ENCODE measurements around the gene NANOS1. TPM values are rescaled to one million over a fixed set of nuclear protein-coding genes. Genes with fewer than 3 reads are reported as not detected.

The NANOS1 gene
- total and polyA plus RNA-seq, 9 of the 15 experiments (the other 6 are each of a cell fraction or from before 2014, with no cell fraction given), result 0.14 to 1.6 (median 0.83) TPM; not detected in 1

- no peak for TF ChIP-seq ZNF311 (CRISPR knock-in tag; IDR thresholded peaks at IDR 0.05)
- no peak for TF ChIP-seq ZNF507 (tag; conservative IDR thresholded peaks at IDR 0.05)
These were observed 458 bp upstream of the NANOS1 start (continued) for GRCh38 chr10:119028900-119029612.

GRCh38 chr10:119030421-119031250, 1.1 kb downstream of the NANOS1 start:
- FAIRE-seq, result peak; percentile 74
- 3% methylated on average over 45 of the region's 65 CpGs for WGBS (ENCODE audit: insufficient coverage, low coverage, missing lambda C conversion rate)
- H3K9me1 ChIP-seq (ENCODE audit: control insufficient read depth, insufficient read depth, low read length), result no peaks in the 10 kb centered on the region
- peaks cover 33% of the 10 kb centered on the region; the same call in 2 of the 3 replicates for H3K36me3 ChIP-seq (ENCODE audit: control insufficient read depth, insufficient read depth, low read length)
- H4K20me1 ChIP-seq (replicated peaks; ENCODE audit: control insufficient read depth, insufficient read depth, low read length), result peaks cover 5% of the 10 kb centered on the region
- CTCF ChIA-PET (ENCODE audit: low intra/inter-chr PET ratio), result no interaction called here
- H2AFZ ChIP-seq (ENCODE audit: low read depth, low read length), result no peak overlapping the region
- H3K4me1 ChIP-seq (replicated peaks in 1 of 2; ENCODE audit: control insufficient read depth in 2 of 2, insufficient read depth in 2 of 2, low read length in 2 of 2), result peaks cover 3 to 20% of the 10 kb centered on the region in 2 experiments; a peak in 3 of 5 replicates
- H3K9me3 ChIP-seq (replicated peaks; ENCODE audit: control insufficient read depth, insufficient read depth, low read depth, low read length), result no peaks in the 10 kb centered on the region
- H3K4me2 ChIP-seq (ENCODE audit: insufficient read depth, low read length), result peak overlapping the region; percentile 82
- ATAC-seq, result peak; percentile 73
- peaks cover 0 to 7% of the 10 kb centered on the region in 2 experiments; a peak in 1 of 5 replicates for H3K27me3 ChIP-seq (ENCODE audit: control insufficient read depth in 2 of 2, insufficient read depth in 2 of 2, low read length in 2 of 2)
- BruUV-seq (replicated peaks), result no TSS peak
- intact Hi-C loops (cut with micrococcal nuclease), result no loop called here
- peak overlapping the region; percentile 34 to 88; a peak in 3 of 4 replicates for H3K9ac ChIP-seq (ENCODE audit: insufficient read depth in 1 of 2, low read depth in 2 of 2, low read length in 2 of 2)
- no peaks in the 10 kb centered on the region for H3K79me2 ChIP-seq (ENCODE audit: control insufficient read depth, insufficient read depth, low read length)
- peak overlapping the region; percentile 46 for H3K4me3 ChIP-seq
- in situ Hi-C loops (cut with MboI), result no loop called here
- peak overlapping the region; percentile 33; the same call in 1 of the 3 replicates for H3K27ac ChIP-seq (ENCODE audit: extremely low read depth, low read depth, low read length)
- POLR2A ChIA-PET, result interaction anchor here (0.7 to 2.0 kb wide), 5 partner anchors 10 to 78 kb away, joined by 3 to 5 read pairs (median 4); no protein-coding TSS in a partner anchor
- peak; percentile 38 to 74 (median 43) for DNase-seq (ENCODE audit: extremely low read depth in 1 of 4, low spot score in 3 of 4)
- TF ChIP-seq SIN3A (IDR thresholded peaks at IDR 0.05; ENCODE audit: borderline replicate concordance in 2 of 2, control insufficient read depth in 1 of 2, low read depth in 2 of 2, low read length in 2 of 2) (peak in 1 of 2 experiments; percentile 45; a peak in 1 of 4 replicates), BMI1 (IDR thresholded peaks at IDR 0.05; ENCODE audit: low read length) (no peak), FOXA1 (IDR thresholded peaks at IDR 0.05; ENCODE audit: borderline replicate concordance) (no peak), MAFG (tag; conservative IDR thresholded peaks at IDR 0.05) (no peak)
